ENCODE data around the gene ANKRD13A. TPM values are rescaled to one million over a fixed set of nuclear protein-coding genes. Genes with fewer than 3 reads are reported as not detected.
"Not testable (repeated sequence)": the region's sequence is repeated elsewhere in the genome, so short reads cannot be mapped to it uniquely, and the experiment has no call there.

ANKRD13A gene
- total and polyA plus RNA-seq, 2 experiments from 2014 or later, result 77.3 to 241 TPM

DNA sequence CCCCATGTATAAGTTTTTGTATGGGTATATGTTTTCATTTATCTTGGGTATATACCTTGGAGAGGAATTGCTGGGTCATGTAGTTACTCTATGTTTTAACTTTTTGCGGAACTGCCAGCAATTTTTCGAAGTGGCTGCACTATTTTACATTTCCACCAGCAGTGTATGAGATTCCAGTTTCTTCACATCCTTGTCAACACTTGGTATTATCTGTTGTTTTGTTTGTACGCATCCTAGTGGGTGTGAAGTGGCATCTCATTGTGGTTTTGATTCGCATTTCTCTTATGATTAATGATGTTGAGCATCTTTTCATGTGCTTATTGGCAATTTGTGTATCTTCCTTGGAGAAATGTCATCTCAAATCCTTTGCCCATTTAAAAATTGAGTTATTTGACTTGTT, 6.9 kb downstream of the ANKRD13A start:
- H3K9ac ChIP-seq, result no peak overlapping the region
- H3K79me2 ChIP-seq (ENCODE audit: insufficient read depth), result peaks cover 85% of the 10 kb centered on the region
- TF ChIP-seq EZH2 (IDR thresholded peaks at IDR 0.05; ENCODE audit: insufficient read depth, poor library complexity, severe bottlenecking) (no peak), EZH2phosphoT487 (IDR thresholded peaks at IDR 0.05; ENCODE audit: insufficient read depth, low read depth) (no peak)
- H3K27ac ChIP-seq, result no peak overlapping the region
- no peak for DNase-seq
- no peak overlapping the region for H2AFZ ChIP-seq
- in situ Hi-C loops (cut with MboI), result no loop called here
- H3K27me3 ChIP-seq (replicated peaks; ENCODE audit: insufficient read depth), result no peaks in the 10 kb centered on the region
- H3K4me3 ChIP-seq, result no peak overlapping the region
- no peak overlapping the region for H3K4me2 ChIP-seq (ENCODE audit: unreplicated experiment)
- H3K4me1 ChIP-seq (ENCODE audit: insufficient read depth), result peaks cover 25% of the 10 kb centered on the region
- WGBS, 2 experiments (ENCODE audit: low coverage in 1 of 2, low lambda C conversion rate in 2 of 2, missing lambda C conversion rate in 2 of 2), result 96 to 97% methylated on average over 4 of the region's 4 CpGs
- H3K9me3 ChIP-seq (ENCODE audit: low read depth), result no peaks in the 10 kb centered on the region
- H4K20me1 ChIP-seq (ENCODE audit: insufficient read depth), result peaks cover 8% of the 10 kb centered on the region; the same call in 1 of the 2 replicates
- peaks cover 53% of the 10 kb centered on the region for H3F3A ChIP-seq (ENCODE audit: insufficient read depth)
- no peaks in the 10 kb centered on the region for H3K9me2 ChIP-seq (ENCODE audit: insufficient read depth)
- peaks cover 18% of the 10 kb centered on the region for H3K36me3 ChIP-seq (ENCODE audit: low read depth)

DNA sequence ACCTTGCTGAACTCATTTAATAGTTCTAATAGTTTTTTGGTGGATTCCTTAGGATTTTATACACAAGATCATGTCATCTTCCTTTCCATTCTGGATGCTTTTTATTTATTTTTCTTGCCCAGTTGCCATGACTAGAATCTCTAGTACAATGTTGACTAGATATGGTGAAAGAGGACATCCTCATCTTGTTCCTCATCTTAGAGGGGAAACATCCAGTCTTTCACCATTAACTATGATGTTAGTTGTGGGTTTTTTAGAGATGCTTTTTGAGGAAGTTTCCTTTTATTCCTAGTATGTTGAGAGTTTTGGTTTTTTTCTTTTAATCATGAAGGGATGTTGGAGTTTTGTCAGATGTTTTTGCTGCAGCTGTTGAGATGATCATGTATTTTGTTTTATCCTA, 8.7 kb downstream of the ANKRD13A start:
- H2AFZ ChIP-seq, result no peak overlapping the region
- no peak overlapping the region for H3K27ac ChIP-seq
- no peaks in the 10 kb centered on the region for H3K27me3 ChIP-seq (replicated peaks; ENCODE audit: insufficient read depth)
- no peaks in the 10 kb centered on the region for H3K9me2 ChIP-seq (ENCODE audit: insufficient read depth)
- H3K36me3 ChIP-seq (ENCODE audit: low read depth), result peaks cover 29% of the 10 kb centered on the region
- H3K4me1 ChIP-seq (ENCODE audit: insufficient read depth), result peaks cover 19% of the 10 kb centered on the region
- in situ Hi-C loops (cut with MboI), result no loop called here
- peaks cover 100% of the 10 kb centered on the region for H3K79me2 ChIP-seq (ENCODE audit: insufficient read depth)
- no peaks in the 10 kb centered on the region for H3K9me3 ChIP-seq (ENCODE audit: low read depth)
- H3F3A ChIP-seq (ENCODE audit: insufficient read depth), result peaks cover 37% of the 10 kb centered on the region
- no peak overlapping the region for H3K4me2 ChIP-seq (ENCODE audit: unreplicated experiment)
- no peak overlapping the region for H3K4me3 ChIP-seq
- peaks cover 8% of the 10 kb centered on the region; the same call in 1 of the 2 replicates for H4K20me1 ChIP-seq (ENCODE audit: insufficient read depth)
- DNase-seq, result no peak
- TF ChIP-seq EZH2 (IDR thresholded peaks at IDR 0.05; ENCODE audit: insufficient read depth, poor library complexity, severe bottlenecking), result no peak
- H3K9ac ChIP-seq, result no peak overlapping the region

DNA sequence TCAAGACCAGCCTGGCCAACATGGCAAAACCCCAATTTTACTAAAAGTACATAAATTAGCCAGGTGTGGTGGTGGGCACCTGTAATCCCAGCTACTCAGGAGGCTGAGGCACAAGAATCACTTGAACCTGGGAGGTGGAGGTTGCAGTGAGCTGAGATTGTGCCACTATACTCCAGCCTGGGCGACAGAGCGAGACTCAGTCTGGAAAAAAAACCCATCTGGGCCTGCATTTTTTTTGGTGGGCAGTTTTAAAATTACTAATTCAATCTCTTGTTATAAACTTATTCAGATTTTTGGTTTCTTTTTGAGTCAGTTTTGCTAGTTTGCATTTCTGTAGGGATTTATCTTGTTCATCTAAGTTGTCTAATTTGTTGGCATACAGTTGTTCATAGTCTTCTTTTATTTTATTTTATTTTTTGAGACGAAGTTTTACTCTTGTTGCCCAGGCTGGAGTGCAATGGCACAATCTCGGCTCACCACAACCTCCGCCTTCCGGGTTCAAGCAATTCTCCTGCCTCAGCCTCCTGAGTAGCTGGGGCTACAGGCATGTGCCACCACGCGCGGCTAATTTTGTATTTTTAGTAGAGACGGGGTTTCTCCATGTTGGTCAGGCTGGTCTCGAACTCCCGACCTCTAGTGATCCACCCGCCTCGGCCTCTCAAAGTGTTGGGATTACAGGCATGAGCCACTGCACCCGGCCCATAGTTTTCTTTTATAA, 9.6 kb downstream of the ANKRD13A start:
- H3K27ac ChIP-seq; H3K4me3 ChIP-seq; H3K9me3 ChIP-seq (ENCODE audit: low read depth); H3K27me3 ChIP-seq (replicated peaks; ENCODE audit: insufficient read depth); H4K20me1 ChIP-seq (ENCODE audit: insufficient read depth); H3K4me2 ChIP-seq (ENCODE audit: unreplicated experiment); H2AFZ ChIP-seq; DNase-seq; H3K9ac ChIP-seq; H3K9me2 ChIP-seq (ENCODE audit: insufficient read depth); in situ Hi-C loops (cut with MboI): not testable (repeated sequence)
- peaks cover 10% of the 10 kb centered on the region for H3K4me1 ChIP-seq (ENCODE audit: insufficient read depth)
- H3K79me2 ChIP-seq (ENCODE audit: insufficient read depth), result peaks cover 99% of the 10 kb centered on the region
- 95 to 97% methylated on average over 15 of the region's 15 CpGs for WGBS, 2 experiments (ENCODE audit: low coverage in 1 of 2, low lambda C conversion rate in 2 of 2, missing lambda C conversion rate in 2 of 2)
- peaks cover 33% of the 10 kb centered on the region for H3K36me3 ChIP-seq (ENCODE audit: low read depth)
- peaks cover 28% of the 10 kb centered on the region for H3F3A ChIP-seq (ENCODE audit: insufficient read depth)

DNA sequence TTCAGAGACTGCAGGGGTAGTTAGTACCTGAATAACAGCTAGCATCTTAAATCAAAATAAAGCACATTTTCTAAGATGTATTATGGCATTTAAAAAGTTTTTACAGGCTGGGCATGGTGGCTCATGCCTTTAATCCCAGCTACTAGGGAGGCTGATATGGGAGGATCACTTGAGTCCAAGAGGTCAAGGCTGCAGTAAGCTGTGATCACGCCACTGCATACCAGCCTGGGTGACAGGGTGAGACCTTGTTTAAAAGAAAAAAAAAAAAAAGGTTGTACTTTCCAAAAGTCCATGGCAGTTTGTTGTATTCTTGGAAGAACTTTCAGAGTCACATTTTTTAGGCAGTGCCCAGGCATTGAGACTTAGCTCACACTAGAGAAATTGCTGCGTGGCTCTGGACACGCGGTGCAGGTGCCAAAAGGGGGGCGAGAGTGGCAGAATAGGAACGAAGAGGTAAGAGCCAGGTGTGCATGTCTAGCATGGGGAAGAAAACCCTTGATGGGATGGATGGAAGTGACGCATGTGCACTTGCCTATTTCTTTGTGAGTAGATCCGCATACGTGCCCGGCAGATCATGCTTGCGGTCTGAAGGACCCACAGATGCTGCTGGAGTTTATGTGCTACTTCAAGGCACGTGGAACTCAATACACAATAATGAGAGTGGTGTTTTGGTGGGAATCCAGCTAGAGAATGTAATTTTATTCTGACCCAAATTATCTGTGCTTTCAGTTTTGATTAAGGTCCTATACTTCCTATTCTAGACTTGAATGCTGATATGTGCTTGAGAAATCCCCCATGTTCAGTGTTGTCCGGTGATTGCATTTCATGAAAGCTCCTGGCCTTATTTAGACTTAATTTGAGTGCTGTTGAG, 11.9 kb downstream of the ANKRD13A start:
- Histone ChIP-seq H3K9me2 (ENCODE audit: insufficient read depth) (no peaks in the 10 kb centered on the region), H3K27ac (no peak overlapping the region), H3K4me2 (ENCODE audit: unreplicated experiment) (no peak overlapping the region), H3K36me3 (ENCODE audit: low read depth) (peaks cover 40% of the 10 kb centered on the region), H3K9me3 (ENCODE audit: low read depth) (no peaks in the 10 kb centered on the region), H3F3A (ENCODE audit: insufficient read depth) (peaks cover 10% of the 10 kb centered on the region; the same call in 1 of the 2 replicates), H2AFZ (no peak overlapping the region), H3K27me3 (replicated peaks; ENCODE audit: insufficient read depth) (no peaks in the 10 kb centered on the region), H3K4me3 (no peak overlapping the region), H3K9ac (no peak overlapping the region), H3K79me2 (ENCODE audit: insufficient read depth) (peaks cover 99% of the 10 kb centered on the region), H3K4me1 (ENCODE audit: insufficient read depth) (peaks cover 10% of the 10 kb centered on the region), H4K20me1 (ENCODE audit: insufficient read depth) (peaks cover 8% of the 10 kb centered on the region; the same call in 1 of the 2 replicates)
- in situ Hi-C loops (cut with MboI), result no loop called here
- no peak for TF ChIP-seq EZH2 (IDR thresholded peaks at IDR 0.05; ENCODE audit: insufficient read depth, poor library complexity, severe bottlenecking)
- TF ChIP-seq EZH2phosphoT487 (IDR thresholded peaks at IDR 0.05; ENCODE audit: insufficient read depth, low read depth), result no peak
- no peak for DNase-seq
- WGBS, 2 experiments (ENCODE audit: low coverage in 1 of 2, low lambda C conversion rate in 2 of 2, missing lambda C conversion rate in 2 of 2), result 98% methylated on average over 13 of the region's 13 CpGs
